Measurements from ENCODE around the gene LRP8.

The LRP8 gene

GRCh38 chr1:53218201-53218600, 109.7 kb downstream of the LRP8 start:
- H3K36me3 ChIP-seq (ENCODE audit: low read length): no peaks in the 10 kb centered on the region
- no peak overlapping the region for H3K9ac ChIP-seq (ENCODE audit: low read length)
- 0 out of 2 replicates have a peak, but pooled peaks cover 3% of the 10 kb centered on the region for H3F3A ChIP-seq (ENCODE audit: insufficient read depth)
- no peaks in the 10 kb centered on the region for H3K27me3 ChIP-seq (ENCODE audit: low read length)
- H3K27ac ChIP-seq (ENCODE audit: low read depth, low read length): no peak overlapping the region
- no peak for TF ChIP-seq CTCF (IDR thresholded peaks at IDR 0.05; ENCODE audit: insufficient read depth, low read length, poor library complexity, severe bottlenecking)
- TF ChIP-seq EZH2phosphoT487 (conservative IDR thresholded peaks at IDR 0.05; ENCODE audit: low read length): no peak
- no peak overlapping the region for H2AFZ ChIP-seq (ENCODE audit: low read depth, low read length, severe bottlenecking)
- H3K9me3 ChIP-seq (ENCODE audit: insufficient read depth, low read length): no peaks in the 10 kb centered on the region
- peaks cover 9% of the 10 kb centered on the region for H3K79me2 ChIP-seq (ENCODE audit: insufficient read depth, low read length)
- no peak overlapping the region for H3K4me2 ChIP-seq (ENCODE audit: low read depth, low read length, poor library complexity, severe bottlenecking)
- no peaks in the 10 kb centered on the region for H4K20me1 ChIP-seq (ENCODE audit: low read depth, low read length)
- no peaks in the 10 kb centered on the region for H3K9me2 ChIP-seq (replicated peaks; ENCODE audit: insufficient read depth, low read length)
- H3K4me3 ChIP-seq (ENCODE audit: insufficient read depth, low read length, poor library complexity, severe bottlenecking): no peak overlapping the region

GRCh38 chr1:53214376-53214940, 113.4 kb downstream of the LRP8 start:
- Histone ChIP-seq H3K9ac (ENCODE audit: low read length) (no peak overlapping the region), H3K27ac (ENCODE audit: low read depth, low read length) (no peak overlapping the region), H3K27me3 (ENCODE audit: low read length) (no peaks in the 10 kb centered on the region), H3K9me3 (ENCODE audit: insufficient read depth, low read length) (no peaks in the 10 kb centered on the region), H2AFZ (ENCODE audit: low read depth, low read length, severe bottlenecking) (no peak overlapping the region), H4K20me1 (ENCODE audit: low read depth, low read length) (no peaks in the 10 kb centered on the region), H3F3A (ENCODE audit: insufficient read depth) (0 out of 2 replicates have a peak, but pooled peaks cover 2% of the 10 kb centered on the region), H3K36me3 (ENCODE audit: low read length) (peaks cover 3% of the 10 kb centered on the region; the same call in 1 of the 2 replicates), H3K9me2 (replicated peaks; ENCODE audit: insufficient read depth, low read length) (no peaks in the 10 kb centered on the region), H3K79me2 (ENCODE audit: insufficient read depth, low read length) (peaks cover 3% of the 10 kb centered on the region), H3K4me2 (ENCODE audit: low read depth, low read length, poor library complexity, severe bottlenecking) (no peak overlapping the region), H3K4me3 (ENCODE audit: insufficient read depth, low read length, poor library complexity, severe bottlenecking) (no peak overlapping the region)
- TF ChIP-seq CTCF (IDR thresholded peaks at IDR 0.05; ENCODE audit: insufficient read depth, low read length, poor library complexity, severe bottlenecking) (no peak), EZH2phosphoT487 (conservative IDR thresholded peaks at IDR 0.05; ENCODE audit: low read length) (no peak)

- TF ChIP-seq CTCF (IDR thresholded peaks at IDR 0.05; ENCODE audit: insufficient read depth, low read length, poor library complexity, severe bottlenecking): no peak
- TF ChIP-seq EZH2phosphoT487 (conservative IDR thresholded peaks at IDR 0.05; ENCODE audit: low read length): no peak
- H3K79me2 ChIP-seq (ENCODE audit: insufficient read depth, low read length): no peaks in the 10 kb centered on the region
- no peak overlapping the region for H3K4me3 ChIP-seq (ENCODE audit: insufficient read depth, low read length, poor library complexity, severe bottlenecking)
- peaks cover 30% of the 10 kb centered on the region for H3K36me3 ChIP-seq (ENCODE audit: low read length)
- H3F3A ChIP-seq (ENCODE audit: insufficient read depth): no peaks in the 10 kb centered on the region
- no peak overlapping the region for H3K4me2 ChIP-seq (ENCODE audit: low read depth, low read length, poor library complexity, severe bottlenecking)
- H4K20me1 ChIP-seq (ENCODE audit: low read depth, low read length): no peaks in the 10 kb centered on the region
- no peaks in the 10 kb centered on the region for H3K9me2 ChIP-seq (replicated peaks; ENCODE audit: insufficient read depth, low read length)
- peaks cover 12% of the 10 kb centered on the region; the same call in 1 of the 2 replicates for H3K9me3 ChIP-seq (ENCODE audit: insufficient read depth, low read length)
- no peaks in the 10 kb centered on the region for H3K27me3 ChIP-seq (ENCODE audit: low read length)
- no peak overlapping the region for H3K27ac ChIP-seq (ENCODE audit: low read depth, low read length)
- no peak overlapping the region for H2AFZ ChIP-seq (ENCODE audit: low read depth, low read length, severe bottlenecking)
- no peak overlapping the region for H3K9ac ChIP-seq (ENCODE audit: low read length)
Measured at GRCh38 chr1:53210954-53211353, 116.9 kb downstream of the LRP8 start.

All from SU-DHL-6 (cell line).